GM12864 (cell line): ENCODE data around the gene SUSD4.

ENCODE experiments used
- DNase-seq: peaks from one replicate; pipeline ENCODE4 v3.0.0-alpha.2; 2011; ENCODE audit warnings: low read depth
- H3K4me3 ChIP-seq: 2 replicates; pipeline ENCODE4 v1.5.1; 2011; ENCODE audit warnings: mild to moderate bottlenecking, low read depth, low read length, control low read depth
- TF ChIP-seq, protein P1 (sequence below): IDR thresholded peaks from 2 replicates; pipeline ENCODE4 v1.5.1; 2011; ENCODE audit warnings: low read depth, mild to moderate bottlenecking, moderate library complexity, low read length, control low read depth, inconsistent platforms; ENCODE audit errors: missing control alignments

Gene SUSD4

DNA sequence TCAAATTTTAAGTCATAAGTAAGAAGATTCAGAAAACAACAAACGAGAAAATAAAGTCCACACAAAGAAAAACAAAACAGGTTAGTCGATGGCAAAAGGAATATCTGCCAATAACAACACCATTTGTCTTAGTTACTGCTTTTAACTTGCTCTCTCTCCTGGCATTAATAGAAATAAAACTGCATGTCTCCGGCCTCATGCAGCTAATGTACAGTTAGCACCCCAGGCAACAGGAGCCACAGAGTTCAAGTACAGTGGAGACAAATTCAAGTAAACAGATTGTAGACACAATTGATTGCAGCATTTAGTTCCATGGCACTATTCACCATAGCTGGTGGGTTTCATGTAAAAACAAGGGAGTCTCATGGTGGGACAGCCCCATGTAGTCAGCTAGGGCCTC lies 33.5 kb downstream of the SUSD4 start:
- H3K4me3 ChIP-seq: no peak overlapping the region
- no peak for DNase-seq
- TF ChIP-seq, protein P1, sequence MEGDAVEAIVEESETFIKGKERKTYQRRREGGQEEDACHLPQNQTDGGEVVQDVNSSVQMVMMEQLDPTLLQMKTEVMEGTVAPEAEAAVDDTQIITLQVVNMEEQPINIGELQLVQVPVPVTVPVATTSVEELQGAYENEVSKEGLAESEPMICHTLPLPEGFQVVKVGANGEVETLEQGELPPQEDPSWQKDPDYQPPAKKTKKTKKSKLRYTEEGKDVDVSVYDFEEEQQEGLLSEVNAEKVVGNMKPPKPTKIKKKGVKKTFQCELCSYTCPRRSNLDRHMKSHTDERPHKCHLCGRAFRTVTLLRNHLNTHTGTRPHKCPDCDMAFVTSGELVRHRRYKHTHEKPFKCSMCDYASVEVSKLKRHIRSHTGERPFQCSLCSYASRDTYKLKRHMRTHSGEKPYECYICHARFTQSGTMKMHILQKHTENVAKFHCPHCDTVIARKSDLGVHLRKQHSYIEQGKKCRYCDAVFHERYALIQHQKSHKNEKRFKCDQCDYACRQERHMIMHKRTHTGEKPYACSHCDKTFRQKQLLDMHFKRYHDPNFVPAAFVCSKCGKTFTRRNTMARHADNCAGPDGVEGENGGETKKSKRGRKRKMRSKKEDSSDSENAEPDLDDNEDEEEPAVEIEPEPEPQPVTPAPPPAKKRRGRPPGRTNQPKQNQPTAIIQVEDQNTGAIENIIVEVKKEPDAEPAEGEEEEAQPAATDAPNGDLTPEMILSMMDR: no peak

DNA sequence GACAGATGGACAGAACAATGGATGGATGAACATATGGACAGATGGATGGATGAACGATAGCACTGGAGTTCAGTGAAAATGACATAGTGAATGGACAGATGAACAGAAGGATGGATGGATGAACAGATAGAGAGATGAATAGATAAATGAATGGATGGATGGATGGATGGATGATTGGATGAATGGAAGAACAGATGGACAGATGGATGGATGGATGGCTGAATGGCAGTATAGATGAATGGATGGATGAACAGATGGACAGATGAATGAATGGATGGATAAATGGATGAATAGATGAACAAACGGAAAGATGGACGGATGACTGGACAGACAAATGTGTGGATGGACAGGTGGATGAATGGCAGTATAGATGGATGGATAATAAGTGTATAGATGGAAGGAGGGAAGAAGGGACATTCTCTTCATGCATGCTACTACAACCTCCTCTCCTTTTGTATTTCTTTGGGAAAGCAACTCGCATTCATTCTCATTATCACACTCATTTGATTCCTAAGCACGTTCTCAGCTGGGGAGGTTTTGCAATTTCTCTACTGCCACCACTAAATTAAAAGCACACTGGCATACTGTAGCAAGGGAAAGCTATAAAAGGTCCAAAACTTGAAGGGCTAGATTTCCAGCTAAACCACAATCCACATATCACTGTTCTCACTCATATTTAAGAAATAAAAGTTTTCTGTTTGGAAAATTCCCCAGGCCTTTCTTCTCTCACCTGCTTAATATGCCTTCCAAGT lies 34.1 kb downstream of the SUSD4 start:
- no peak overlapping the region for H3K4me3 ChIP-seq
- DNase-seq: no peak
- TF ChIP-seq, protein P1: no peak

DNA sequence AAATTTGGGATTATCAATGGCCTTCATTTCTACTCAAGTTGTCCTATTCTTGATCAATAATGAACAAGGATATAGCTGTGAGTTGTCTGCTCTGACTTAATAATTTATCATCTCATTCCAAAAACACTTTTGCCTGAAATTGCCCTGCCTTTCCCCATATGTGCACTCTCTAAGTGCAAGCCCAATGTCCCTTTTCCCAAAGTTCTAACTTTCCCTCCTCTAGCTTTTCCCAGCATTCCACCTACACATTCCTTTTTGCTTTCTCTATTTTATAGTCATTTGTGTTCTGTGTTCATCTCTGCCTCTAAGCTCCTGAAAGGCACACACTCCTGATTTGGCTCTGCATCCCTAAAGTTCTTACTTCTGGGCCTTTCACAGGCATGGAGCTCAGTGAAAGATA lies 34.7 kb downstream of the SUSD4 start:
- DNase-seq: no peak
- TF ChIP-seq, protein P1: no peak
- H3K4me3 ChIP-seq: no peak overlapping the region

DNA sequence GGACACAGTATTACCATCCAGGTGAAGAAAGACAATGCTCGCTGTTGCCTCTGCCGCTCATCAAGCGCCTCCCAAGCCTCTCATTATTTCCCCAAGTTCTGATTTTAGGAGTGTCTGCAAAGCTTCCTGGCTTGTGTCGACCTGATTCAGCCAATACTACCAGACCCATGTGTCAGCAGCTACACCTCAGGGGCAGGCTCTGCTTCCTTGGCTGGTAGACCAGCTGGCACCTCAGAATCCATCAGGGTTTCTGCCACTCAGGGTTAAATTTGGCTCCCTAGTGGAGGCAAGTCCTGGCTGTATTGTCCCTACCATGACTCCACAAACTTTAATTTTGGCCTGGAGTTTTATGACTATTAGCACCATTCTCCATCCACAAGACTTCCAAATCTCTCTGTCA lies 35.4 kb downstream of the SUSD4 start:
- H3K4me3 ChIP-seq: no peak overlapping the region
- TF ChIP-seq, protein P1: no peak

GRCh38 chr1:223326776-223327175 lies 37.2 kb downstream of the SUSD4 start:
- no peak overlapping the region for H3K4me3 ChIP-seq
- no peak for DNase-seq
- TF ChIP-seq, protein P1: no peak

More for the DNA sequence above, 35.4 kb downstream of the SUSD4 start:
- DNase-seq: no peak

- no peak overlapping the region for H3K4me3 ChIP-seq
- no peak for DNase-seq
- TF ChIP-seq, protein P1: no peak
Measured at GRCh38 chr1:223323491-223324484, 40.2 kb downstream of the SUSD4 start.
